Peyer's patch (tissue), 4 donors: ENCODE measurements around the gene UBE2C. TPM values are rescaled to one million over a fixed set of nuclear protein-coding genes. Genes with fewer than 3 reads are reported as not detected.
"Not testable (repeated sequence)": the region's sequence is repeated elsewhere in the genome, so short reads cannot be mapped to it uniquely, and the experiment has no call there.

Experiments used
- DNase-seq, 3 donors: peaks; one replicate each; pipeline ENCODE4 v3.0.0-alpha.2; 2017 to 2019
- H3K27ac ChIP-seq, 4 donors: fragments of 200-600 bp; sonication (generic); one replicate each; pipeline ENCODE4 v1.5.1; 2016 to 2019
- H3K27me3 ChIP-seq, 2 donors: fragments of 200-600 bp; sonication (generic); one replicate each; pipeline ENCODE4 v1.5.1; 2019
- H3K36me3 ChIP-seq, 3 donors: fragments of 200-600 bp; sonication (generic); one replicate each; pipeline ENCODE4 v1.5.1; 2016 to 2019
- H3K4me1 ChIP-seq, 4 donors: fragments of 200-600 bp; sonication (generic); one replicate each; pipeline ENCODE4 v1.5.1; 2016 to 2019
- H3K4me3 ChIP-seq, 4 donors: fragments of 200-600 bp; sonication (generic); 1 replicate in 3 of 4; 2 replicates in 1 of 4; pipeline ENCODE4 v1.5.1; 2016 to 2019; ENCODE audit warnings: mild to moderate bottlenecking in 1 of 4
- H3K9me3 ChIP-seq, 4 donors: fragments of 200-600 bp; sonication (generic); one replicate each; pipeline ENCODE4 v1.5.1; 2016 to 2019; ENCODE audit warnings: mild to moderate bottlenecking in 1 of 4
- POLR2A ChIP-seq, 2 donors: fragments of 450-650 bp; IDR thresholded peaks; one replicate each; pipeline ENCODE4 v1.5.1; 2017; ENCODE audit warnings: antibody characterized with exemption in 2 of 2, mild to moderate bottlenecking in 2 of 2, moderate library complexity in 2 of 2
- total RNA-seq, 4 donors: library from RNA; depleted of rRNA; stranded (reverse); fragments of >200 nt; gene quantifications; one replicate each; pipeline ENCODE4 v1.1.0, GENCODE V29; 2016
- TF ChIP-seq, protein P1 (sequence below), 6 experiments: fragments of 450-650 bp in 4 of 6; fragments of 200-600 bp in 2 of 6; sonication (generic) in 1 of 6; IDR thresholded peaks; one replicate each; pipeline ENCODE4 v1.5.1; 2017 to 2019; ENCODE audit warnings: antibody characterized with exemption in 6 of 6, mild to moderate bottlenecking in 3 of 6, moderate library complexity in 1 of 6

The UBE2C gene
- total RNA-seq, 4 donors from 2014 or later: 7.3 to 24.8 (median 9.8) TPM

DNA sequence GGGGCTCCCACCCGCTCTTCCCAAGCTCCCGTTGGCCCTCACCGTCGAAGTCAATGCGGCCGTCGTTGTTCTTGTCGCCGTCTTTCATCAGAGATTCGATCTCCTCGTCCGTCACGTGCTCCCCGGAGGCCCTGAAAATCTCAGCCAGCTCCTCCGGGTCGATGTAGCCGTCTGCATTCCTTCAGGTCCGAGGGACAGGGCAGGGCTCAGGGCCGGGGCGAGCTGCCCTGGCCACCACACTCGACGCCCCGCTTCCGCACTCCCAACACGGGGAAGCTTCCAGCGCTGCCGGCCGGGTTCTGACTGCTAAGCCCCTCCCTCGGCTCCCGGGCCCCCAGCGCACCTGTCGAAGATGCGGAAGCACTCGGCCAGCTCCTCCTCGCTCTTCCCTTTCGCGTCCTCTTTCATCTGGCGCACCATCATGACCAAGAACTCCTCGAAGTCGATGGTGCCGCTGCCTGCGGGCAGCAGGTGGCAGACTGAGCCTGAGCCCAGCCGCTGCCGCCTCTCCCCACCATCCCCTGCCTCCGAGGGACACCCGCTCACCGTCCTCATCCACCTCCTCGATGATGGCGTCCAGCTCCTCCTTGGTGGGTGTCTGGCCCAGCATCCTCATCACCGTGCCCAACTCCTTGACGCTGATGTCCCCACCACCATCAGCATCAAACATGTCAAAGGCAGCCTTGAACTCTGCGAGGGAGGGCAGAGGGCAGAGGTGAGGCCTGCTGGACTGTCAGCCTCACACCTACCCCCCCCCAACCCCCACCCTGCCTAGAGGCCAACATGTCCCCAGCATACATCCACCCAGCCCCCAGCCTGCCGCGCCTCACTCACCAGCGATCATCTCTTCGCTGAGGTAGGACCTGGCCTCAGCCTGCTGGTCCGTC is 11.7 kb downstream of the UBE2C start:
- Histone ChIP-seq H3K36me3 (no peaks in the 10 kb centered on the region), H3K27me3 (no peaks in the 10 kb centered on the region), H3K4me3 (peak overlapping the region; percentile 29 to 51 (median 44)), H3K27ac (peak overlapping the region in 2 of 4 donors; percentile 32 to 74), H3K9me3 (no peaks in the 10 kb centered on the region), H3K4me1 (peaks cover 5 to 44% (median 8%) of the 10 kb centered on the region in 4 donors)
- TF ChIP-seq, protein P1, sequence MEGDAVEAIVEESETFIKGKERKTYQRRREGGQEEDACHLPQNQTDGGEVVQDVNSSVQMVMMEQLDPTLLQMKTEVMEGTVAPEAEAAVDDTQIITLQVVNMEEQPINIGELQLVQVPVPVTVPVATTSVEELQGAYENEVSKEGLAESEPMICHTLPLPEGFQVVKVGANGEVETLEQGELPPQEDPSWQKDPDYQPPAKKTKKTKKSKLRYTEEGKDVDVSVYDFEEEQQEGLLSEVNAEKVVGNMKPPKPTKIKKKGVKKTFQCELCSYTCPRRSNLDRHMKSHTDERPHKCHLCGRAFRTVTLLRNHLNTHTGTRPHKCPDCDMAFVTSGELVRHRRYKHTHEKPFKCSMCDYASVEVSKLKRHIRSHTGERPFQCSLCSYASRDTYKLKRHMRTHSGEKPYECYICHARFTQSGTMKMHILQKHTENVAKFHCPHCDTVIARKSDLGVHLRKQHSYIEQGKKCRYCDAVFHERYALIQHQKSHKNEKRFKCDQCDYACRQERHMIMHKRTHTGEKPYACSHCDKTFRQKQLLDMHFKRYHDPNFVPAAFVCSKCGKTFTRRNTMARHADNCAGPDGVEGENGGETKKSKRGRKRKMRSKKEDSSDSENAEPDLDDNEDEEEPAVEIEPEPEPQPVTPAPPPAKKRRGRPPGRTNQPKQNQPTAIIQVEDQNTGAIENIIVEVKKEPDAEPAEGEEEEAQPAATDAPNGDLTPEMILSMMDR (IDR thresholded peaks at IDR 0.05): peak in 4 of 6 experiments; percentile 44 to 72 (median 67)
- no peak for TF ChIP-seq POLR2A (IDR thresholded peaks at IDR 0.05)
- peak; percentile 56 to 84 (median 80) for DNase-seq

GRCh38 chr20:45826381-45827019 is 14.1 kb downstream of the UBE2C start:
- Histone ChIP-seq H3K9me3 (no peaks in the 10 kb centered on the region), H3K27me3 (no peaks in the 10 kb centered on the region), H3K36me3 (no peaks in the 10 kb centered on the region), H3K4me3 (no peak overlapping the region), H3K4me1 (peaks cover 5 to 30% (median 8%) of the 10 kb centered on the region in 4 donors), H3K27ac (no peak overlapping the region)
- TF ChIP-seq, protein P1 (IDR thresholded peaks at IDR 0.05): no peak
- TF ChIP-seq POLR2A (IDR thresholded peaks at IDR 0.05): no peak
- DNase-seq: no peak

DNA sequence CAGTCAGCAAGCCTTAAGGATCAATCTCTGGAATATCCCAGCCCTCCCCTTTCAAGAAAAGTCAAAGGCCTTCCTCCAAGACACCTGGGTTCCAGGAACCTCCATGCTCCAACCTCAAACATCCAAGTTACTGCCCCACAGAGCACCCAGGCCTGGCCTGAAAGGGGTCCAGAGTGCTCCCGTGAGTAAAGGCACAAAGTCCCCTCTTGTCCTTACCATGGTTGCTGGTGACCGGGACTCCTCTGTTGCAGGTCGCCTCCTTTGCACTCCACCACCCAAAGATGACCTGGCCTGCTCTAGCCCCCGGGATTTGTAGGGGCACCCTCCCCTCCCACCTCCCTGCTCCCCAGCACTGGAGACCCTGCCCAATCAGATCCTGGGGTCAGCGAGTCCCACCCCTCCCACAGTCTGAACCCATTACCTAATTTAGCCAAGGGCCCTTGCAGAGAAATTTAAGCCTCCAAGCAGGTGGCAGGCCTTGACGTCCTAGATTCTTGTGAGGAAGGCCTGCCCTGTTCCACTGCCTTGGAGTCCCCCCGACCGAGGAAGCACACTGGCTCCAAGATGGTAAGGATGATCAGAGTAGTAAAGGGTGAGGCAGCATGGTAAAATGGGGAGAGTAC is 14.7 kb downstream of the UBE2C start, which contains the start of gene TNNC2:
TNNC2 (minus strand) TSS at position 283 of the 623 bp plus-strand sequence; CDS start at position 219, 64 bp downstream.
- Histone ChIP-seq H3K36me3 (no peaks in the 10 kb centered on the region), H3K4me3 (no peak within 1 kb of the TSS), H3K9me3 (no peaks in the 10 kb centered on the region), H3K4me1 (peaks cover 5 to 26% (median 8%) of the 10 kb centered on the region in 4 donors), H3K27ac (no peak within 1 kb of the TSS), H3K27me3 (no peaks in the 10 kb centered on the region)
- no peak for TF ChIP-seq POLR2A (IDR thresholded peaks at IDR 0.05)
- TF ChIP-seq, protein P1 (IDR thresholded peaks at IDR 0.05): no peak
- DNase-seq: no peak

DNA sequence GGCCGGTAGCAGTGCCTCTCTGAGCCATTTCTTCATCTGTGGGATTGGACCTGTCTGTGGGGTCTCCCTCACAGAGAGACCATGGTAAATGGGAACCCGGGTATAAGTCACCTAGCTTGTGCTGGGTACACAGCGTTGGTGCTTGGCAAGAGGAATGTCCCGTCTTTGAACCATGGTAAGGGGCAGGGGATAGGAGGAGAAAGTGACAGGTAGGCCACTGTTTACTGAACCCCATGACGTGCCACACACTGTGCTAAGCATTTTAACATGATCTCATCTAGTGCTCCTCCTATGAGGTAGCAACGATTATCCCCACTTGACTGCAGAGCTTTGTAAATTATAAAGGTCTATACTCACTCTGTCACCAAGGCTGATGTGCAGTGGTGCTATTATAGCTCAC is 15.3 kb downstream of the UBE2C start:
- no peak overlapping the region for H3K4me3 ChIP-seq
- H3K4me1 ChIP-seq: peaks cover under 1 to 26% (median 8%) of the 10 kb centered on the region in 4 donors
- no peaks in the 10 kb centered on the region for H3K36me3 ChIP-seq
- no peak for DNase-seq
- H3K27ac ChIP-seq: no peak overlapping the region
- H3K27me3 ChIP-seq: no peaks in the 10 kb centered on the region
- TF ChIP-seq, protein P1 (IDR thresholded peaks at IDR 0.05): no peak
- TF ChIP-seq POLR2A (IDR thresholded peaks at IDR 0.05): no peak
- no peaks in the 10 kb centered on the region for H3K9me3 ChIP-seq

- TF ChIP-seq, protein P1 (IDR thresholded peaks at IDR 0.05): no peak
- no peak for TF ChIP-seq POLR2A (IDR thresholded peaks at IDR 0.05)
These were observed 16.1 kb downstream of the UBE2C start for GRCh38 chr20:45828589-45828988.

DNA sequence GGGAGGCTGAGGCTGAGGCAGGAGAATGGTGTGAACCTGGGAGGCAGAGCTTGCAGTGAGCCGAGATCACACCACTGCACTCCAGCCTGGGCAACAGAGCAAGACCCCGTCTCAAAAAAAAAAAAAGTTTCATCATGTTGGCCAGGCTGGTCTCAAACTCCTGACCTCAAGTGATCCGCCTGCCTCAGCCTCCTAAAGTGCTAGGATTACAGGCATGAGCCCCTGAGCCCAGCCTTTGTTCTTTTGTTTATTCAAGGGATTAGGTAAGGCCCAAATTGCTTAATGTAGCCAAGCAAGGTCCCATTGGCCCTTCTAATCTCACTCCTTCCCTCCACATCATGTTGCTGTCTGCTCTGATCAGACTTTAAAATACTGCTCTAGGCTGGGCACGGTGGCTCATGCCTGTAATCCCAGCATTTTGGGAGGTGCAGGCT is 17.2 kb downstream of the UBE2C start:
- H3K4me1 ChIP-seq: peaks cover 0 to 15% (median 3%) of the 10 kb centered on the region in 4 donors
- not testable (repeated sequence) for DNase-seq, H3K36me3 ChIP-seq, H3K27me3 ChIP-seq, H3K27ac ChIP-seq, H3K4me3 ChIP-seq, H3K9me3 ChIP-seq

More at GRCh38 chr20:45828589-45828988, 16.1 kb downstream of the UBE2C start:
- Histone ChIP-seq H3K4me1 (peaks cover 0 to 21% (median 6%) of the 10 kb centered on the region in 4 donors), H3K27ac (peak overlapping the region in 1 of 4 donors; percentile 4), H3K36me3 (no peaks in the 10 kb centered on the region), H3K27me3 (no peaks in the 10 kb centered on the region), H3K4me3 (no peak overlapping the region), H3K9me3 (no peaks in the 10 kb centered on the region)
- no peak for DNase-seq
